Parathyroid adenoma (tissue), 2 donors: ENCODE results near the gene RPS4Y1.

Source experiments
- H2AFZ ChIP-seq: fragments of 300-600 bp; sonication (generic); one replicate; pipeline ENCODE4 v1.7.0; 2017; ENCODE audit warnings: antibody characterized with exemption, mild to moderate bottlenecking
- H3K27ac ChIP-seq: fragments of 300-600 bp; sonication (generic); one replicate; pipeline ENCODE4 v1.7.0; 2017
- H3K27me3 ChIP-seq: fragments of 300-600 bp; sonication (generic); one replicate; pipeline ENCODE4 v1.7.0; 2017; ENCODE audit warnings: low read length; ENCODE audit not compliant: control insufficient read depth, insufficient read depth
- H3K36me3 ChIP-seq: fragments of 300-600 bp; sonication (generic); one replicate; pipeline ENCODE4 v1.7.0; 2017; ENCODE audit warnings: low read length; ENCODE audit not compliant: control insufficient read depth, insufficient read depth
- H3K4me1 ChIP-seq: fragments of 300-600 bp; sonication (generic); one replicate; pipeline ENCODE4 v1.7.0; 2017; ENCODE audit warnings: control low read depth
- H3K4me2 ChIP-seq: fragments of 300-600 bp; sonication (generic); one replicate; pipeline ENCODE4 v1.7.0; 2017; ENCODE audit warnings: low read length
- H3K4me3 ChIP-seq: fragments of 300-600 bp; sonication (generic); one replicate; pipeline ENCODE4 v1.7.0; 2017; ENCODE audit warnings: low read depth, low read length
- H3K79me2 ChIP-seq: fragments of 300-600 bp; sonication (generic); one replicate; pipeline ENCODE4 v1.7.0; 2017; ENCODE audit warnings: control low read depth
- H3K9ac ChIP-seq: fragments of 300-600 bp; sonication (generic); one replicate; pipeline ENCODE4 v1.7.0; 2017; ENCODE audit warnings: mild to moderate bottlenecking
- H3K9me3 ChIP-seq: fragments of 300-600 bp; sonication (generic); one replicate; pipeline ENCODE4 v1.7.0; 2017; ENCODE audit warnings: low read length; ENCODE audit not compliant: control insufficient read depth
- TF ChIP-seq, protein P1 (sequence below): fragments of 300-600 bp; sonication (generic); IDR thresholded peaks from one replicate; pipeline ENCODE4 v1.7.0; 2017; ENCODE audit warnings: antibody characterized with exemption, mild to moderate bottlenecking
- donor health status: primary hyperparathyroidism.

The RPS4Y1 gene

DNA sequence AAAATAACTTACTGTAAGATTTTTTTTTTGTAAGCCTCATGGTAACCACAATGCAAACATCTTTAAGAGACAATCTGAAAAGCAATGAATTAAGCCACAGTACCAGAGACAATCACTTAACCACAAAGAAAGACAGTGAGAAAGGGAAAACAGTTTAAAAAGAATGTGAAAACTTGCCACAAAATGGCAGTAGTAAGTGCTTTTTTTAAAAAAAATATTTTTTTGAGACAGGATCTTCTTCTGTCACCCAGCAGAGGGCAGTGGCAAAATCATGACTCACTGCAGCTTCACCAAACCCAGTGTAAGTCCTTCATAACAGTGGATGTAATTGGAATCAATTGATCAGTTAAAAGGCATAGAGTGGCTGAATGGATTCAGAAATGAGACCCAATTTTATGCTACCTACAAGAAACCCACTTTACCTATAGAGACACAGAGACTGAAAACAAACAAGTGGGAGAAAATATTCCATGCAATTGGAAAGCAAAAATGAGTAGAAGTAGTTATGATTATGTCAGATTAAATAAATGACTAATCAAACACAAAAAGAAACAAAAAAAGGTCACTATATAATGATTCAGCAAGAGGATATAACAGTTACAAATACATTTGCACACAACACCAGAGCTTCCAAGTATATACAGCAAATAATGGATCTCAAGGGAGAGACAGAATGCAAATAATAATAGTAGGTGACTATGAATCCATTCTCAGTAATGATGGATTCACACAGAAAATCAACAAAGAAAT lies 71.8 kb downstream of the RPS4Y1 start:
- no peak overlapping the region for H2AFZ ChIP-seq
- no peaks in the 10 kb centered on the region for H3K27me3 ChIP-seq
- no peak overlapping the region for H3K4me2 ChIP-seq
- H3K79me2 ChIP-seq = no peaks in the 10 kb centered on the region
- TF ChIP-seq, protein P1, sequence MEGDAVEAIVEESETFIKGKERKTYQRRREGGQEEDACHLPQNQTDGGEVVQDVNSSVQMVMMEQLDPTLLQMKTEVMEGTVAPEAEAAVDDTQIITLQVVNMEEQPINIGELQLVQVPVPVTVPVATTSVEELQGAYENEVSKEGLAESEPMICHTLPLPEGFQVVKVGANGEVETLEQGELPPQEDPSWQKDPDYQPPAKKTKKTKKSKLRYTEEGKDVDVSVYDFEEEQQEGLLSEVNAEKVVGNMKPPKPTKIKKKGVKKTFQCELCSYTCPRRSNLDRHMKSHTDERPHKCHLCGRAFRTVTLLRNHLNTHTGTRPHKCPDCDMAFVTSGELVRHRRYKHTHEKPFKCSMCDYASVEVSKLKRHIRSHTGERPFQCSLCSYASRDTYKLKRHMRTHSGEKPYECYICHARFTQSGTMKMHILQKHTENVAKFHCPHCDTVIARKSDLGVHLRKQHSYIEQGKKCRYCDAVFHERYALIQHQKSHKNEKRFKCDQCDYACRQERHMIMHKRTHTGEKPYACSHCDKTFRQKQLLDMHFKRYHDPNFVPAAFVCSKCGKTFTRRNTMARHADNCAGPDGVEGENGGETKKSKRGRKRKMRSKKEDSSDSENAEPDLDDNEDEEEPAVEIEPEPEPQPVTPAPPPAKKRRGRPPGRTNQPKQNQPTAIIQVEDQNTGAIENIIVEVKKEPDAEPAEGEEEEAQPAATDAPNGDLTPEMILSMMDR = no peak
- no peak overlapping the region for H3K4me3 ChIP-seq
- H3K9me3 ChIP-seq = no peaks in the 10 kb centered on the region
- H3K36me3 ChIP-seq = no peaks in the 10 kb centered on the region
- H3K9ac ChIP-seq = no peak overlapping the region
- H3K27ac ChIP-seq = no peak overlapping the region
- H3K4me1 ChIP-seq = no peaks in the 10 kb centered on the region
